ENCODE results near the gene RETREG1.
"Not testable (repeated sequence)": the region's sequence is repeated elsewhere in the genome, so short reads cannot be mapped to it uniquely, and the experiment has no call there.

Gene RETREG1

DNA sequence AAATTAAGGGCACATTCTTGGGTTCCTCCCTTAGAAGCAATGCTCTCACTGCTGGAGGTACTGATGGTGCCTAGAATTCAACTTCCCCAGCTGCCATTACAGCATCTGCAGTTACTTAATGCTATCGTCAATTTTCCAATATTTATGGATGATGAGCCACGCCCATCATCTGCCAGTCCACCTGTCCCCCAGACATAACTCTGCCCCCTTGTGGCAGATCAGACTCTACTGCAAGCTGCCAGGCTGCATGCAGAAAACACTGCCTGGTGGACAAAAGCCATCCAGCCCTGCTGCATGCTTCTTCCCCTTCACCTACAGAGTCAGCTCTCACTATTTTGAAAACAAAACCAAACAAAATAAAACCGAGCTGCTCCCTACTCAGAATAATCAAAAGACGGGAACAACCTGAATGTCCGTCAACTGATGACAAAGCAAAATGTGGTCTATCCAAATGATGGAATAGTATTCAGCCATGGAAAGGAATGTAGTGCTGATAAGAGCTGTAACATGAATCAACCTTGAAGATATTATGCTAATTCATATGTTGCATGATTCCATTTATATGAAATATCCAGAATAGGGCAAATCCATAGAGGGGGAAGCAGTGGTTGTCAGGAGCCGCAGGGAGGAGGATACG lies 66.4 kb downstream of the RETREG1 start:
- peak; percentile 32 to 38 for DNase-seq

DNA sequence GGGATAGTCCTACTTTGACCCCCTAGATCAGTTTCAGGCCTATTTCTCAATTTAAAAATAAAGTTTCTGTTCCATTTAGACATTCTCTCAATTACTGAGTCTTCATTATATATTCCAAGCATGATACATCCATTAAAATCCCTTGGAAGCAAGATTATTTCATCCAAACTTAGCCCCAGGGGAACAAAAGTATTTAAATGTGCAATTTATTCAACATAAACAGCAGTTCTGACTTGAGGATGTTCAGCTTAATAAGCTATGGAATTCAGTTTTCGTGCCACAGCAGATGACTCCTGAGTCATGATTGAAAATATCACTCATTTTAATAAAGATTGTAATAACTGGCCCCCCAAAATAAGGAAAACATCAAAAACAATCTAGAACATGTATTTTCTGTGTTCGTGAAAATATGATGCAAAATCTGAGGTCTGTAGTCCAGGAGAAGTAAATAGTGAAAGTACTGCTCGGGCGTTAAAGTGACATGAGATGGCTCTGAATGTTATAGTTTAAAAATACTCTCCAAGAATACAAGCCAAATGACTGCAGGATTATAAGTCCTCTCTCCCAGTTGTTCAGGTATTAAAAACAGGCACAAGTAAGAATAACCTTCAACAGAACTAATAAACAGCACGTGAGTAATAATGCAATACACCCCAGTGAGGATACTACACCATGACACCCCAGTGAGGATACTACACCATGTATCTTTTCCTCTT lies 67.1 kb downstream of the RETREG1 start:
- no peak for DNase-seq

DNA sequence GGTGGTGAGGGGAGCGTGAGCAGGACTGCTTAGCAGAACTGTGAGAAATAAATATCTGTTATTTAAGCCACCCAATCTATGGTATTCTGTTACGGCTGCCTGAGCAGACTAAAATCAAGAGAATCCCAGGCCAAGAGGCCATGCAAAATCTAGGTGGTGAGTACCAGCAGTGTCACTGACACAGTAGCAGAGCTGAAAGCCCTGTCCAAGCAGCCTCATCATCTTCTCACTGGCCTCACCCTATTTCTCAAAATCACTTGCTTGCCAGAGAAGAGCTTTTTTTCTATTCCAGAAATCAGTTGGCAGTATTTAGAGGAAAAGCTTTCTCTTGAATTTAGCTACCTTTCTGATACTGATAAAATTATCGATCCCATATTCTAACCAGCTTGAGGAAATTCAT lies 68.0 kb downstream of the RETREG1 start:
- DNase-seq: no peak

DNA sequence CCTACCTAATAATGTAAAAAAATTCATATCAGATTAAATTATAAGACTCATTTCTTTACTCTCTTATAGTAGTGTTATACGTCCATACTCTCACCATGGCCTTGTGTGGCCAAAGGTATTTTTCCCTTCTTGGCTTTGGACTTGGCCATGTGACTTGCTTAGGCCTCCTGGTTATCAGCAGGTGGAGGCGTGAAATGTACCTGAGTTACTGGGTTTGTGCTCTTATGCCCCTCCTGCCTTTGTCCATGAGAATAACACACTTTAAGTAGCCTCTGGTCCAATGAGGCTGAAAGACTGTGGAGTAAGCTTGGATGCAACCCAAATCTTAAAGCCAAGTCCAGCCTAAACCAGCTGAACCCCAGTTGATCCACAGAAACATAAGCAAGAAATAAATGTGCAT lies 68.7 kb downstream of the RETREG1 start:
- DNase-seq: no peak

DNA sequence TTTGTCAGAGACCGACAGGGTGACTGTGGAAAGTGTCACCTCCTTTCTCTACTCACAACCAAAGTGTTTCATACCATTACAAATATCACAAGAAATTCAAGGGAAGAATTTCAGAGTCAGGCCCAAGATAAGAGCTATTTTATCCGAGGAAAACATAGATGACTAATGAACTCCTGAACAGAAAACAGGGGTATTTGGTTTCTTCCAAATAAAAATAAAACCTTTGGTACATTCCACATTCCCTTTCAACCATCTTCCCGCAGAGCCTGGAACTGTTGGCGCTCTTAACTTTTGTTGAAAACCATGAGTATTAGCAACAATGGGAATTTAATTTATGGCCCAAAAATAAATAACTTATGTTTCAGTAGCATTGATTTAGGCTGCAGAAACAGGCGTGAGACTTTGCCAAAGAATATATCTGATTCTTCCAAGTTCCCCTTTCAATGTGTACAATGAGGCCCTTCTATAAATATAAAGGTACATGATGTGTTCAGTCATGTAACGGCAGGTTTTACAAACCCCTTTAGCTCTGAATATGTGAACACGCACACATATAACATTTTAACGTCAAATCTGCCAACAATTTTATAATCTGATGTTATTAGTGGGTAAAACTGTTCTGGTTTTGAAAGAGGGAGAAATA lies 69.5 kb downstream of the RETREG1 start:
- no peak for DNase-seq

DNA sequence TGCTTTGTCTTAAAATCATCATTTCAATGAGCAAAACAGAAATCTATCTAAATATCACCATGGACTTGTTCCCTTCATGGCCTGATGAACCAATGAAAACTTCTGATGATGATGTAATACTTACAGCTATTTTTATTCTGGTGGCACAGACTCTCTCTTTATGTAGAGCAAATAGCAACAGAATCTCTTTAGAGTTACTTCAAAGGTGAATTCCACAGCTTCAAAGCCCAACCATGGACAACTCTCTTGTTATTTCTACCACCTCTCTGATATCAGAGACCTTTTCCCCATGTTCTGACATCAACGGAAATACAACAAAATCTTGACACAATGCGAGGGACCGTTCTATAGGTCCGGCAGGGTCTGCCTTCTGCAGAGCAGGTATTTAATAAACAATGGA lies 70.1 kb downstream of the RETREG1 start:
- no peak for DNase-seq

DNA sequence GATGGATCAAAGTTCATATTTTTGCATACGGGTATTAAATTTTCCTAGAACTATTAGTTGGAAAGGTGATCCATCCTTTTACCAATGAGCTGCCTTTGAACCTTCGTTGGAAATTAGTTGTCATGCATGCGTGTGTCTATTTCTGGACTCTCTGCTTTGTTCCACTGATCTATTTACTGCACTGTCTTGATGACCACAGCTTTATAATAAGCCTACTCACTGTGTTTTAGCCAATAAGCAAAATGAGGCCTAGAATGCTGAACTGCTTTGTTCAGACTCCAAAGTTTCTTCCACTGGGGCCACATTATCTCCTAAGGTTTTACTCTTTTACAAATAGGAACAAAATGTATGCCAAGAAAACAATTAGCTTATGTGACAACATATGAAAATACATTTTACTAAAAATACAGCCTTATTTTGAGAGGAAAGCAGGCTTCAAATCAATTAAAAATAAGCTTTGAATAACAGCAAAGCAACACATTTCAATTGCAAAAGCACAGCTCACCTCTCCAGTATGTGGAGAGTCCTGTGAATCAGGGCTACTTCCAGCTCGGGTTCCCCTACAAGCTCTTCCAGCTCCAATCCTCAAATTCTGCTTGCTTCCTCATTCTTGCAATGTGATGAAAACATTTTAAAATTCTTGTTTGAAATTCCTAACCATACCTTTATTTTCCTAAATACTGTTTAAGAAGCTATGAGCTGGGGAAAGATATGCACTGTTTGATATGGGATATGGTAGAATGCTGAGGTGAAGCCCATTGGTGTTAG lies 72.0 kb downstream of the RETREG1 start:
- DNase-seq: no peak

DNA sequence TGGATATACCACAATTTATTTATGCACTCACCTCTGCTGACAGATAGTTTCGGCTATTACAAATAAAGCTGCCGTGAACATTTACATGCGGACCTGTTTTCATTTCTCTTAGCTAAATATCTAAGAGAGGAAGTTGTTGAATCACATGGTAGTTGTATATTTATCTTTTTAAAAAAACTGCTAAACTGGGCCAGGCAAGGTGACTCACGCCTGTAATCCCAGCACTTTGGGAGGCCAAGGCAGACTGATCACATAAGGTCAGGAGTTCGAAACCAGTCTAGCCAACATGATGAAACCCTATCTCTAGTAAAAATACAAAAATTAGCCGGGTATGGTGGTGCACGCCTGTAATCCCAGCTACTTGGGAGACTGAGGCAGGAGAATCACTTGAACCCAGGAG lies 73.6 kb downstream of the RETREG1 start:
- not testable (repeated sequence) for DNase-seq

DNA sequence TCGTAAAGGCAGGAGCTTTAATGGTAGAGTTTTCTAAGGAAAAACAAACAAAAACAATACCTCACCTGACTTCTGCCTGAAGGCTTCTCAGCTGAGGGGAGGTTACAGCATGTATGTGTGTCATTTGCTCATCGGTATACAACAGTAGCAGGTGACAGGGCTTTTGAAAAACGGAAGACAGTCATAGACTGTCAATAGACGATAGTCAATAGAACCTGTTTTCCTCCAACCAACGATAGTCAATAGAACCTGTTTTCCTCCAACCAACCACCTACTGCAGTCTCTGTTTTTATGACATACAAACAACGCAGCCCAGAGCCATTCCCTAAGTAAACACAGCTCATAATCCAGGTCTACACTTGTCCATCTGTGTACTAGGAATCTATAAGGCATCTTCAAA lies 74.6 kb downstream of the RETREG1 start:
- no peak for DNase-seq

DNA sequence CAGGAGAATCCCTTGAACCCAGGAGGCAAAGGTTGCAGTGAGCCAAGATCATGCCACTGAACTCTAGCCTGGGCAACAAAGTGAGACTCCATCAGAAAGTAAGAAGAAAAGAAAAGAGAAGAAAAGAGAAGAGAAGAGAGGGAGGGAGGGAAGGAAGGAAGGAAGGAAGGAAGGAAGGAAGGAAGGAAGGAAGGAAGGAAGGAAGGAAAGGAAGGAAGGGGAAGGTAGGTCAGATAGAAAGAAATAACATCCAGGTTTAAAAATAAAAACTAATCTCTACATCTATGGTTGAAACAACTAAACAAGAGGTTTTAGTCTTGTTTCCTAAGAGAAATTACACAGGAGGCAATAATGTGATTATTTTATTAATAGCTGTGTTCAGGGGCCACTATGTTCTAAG lies 75.2 kb downstream of the RETREG1 start:
- not testable (repeated sequence) for DNase-seq

DNA sequence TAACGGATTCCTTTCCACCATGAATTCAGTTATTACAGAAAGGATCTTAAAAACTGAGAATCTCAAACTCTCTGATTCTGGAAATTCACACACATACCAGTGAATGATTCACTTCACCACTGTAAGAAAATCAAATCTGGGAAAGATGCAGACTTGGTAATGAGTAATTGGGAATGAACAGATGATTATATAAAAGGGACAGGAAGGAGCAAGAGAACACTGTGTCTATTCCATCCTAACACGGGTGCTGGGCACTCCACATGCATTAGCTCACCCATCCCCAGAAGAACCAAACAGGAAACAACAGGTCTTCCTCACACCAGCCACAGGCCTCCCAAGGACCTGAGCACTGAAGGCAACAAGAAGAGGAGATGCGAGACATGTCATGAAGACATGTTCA lies 76.4 kb downstream of the RETREG1 start:
- DNase-seq: no peak

DNA sequence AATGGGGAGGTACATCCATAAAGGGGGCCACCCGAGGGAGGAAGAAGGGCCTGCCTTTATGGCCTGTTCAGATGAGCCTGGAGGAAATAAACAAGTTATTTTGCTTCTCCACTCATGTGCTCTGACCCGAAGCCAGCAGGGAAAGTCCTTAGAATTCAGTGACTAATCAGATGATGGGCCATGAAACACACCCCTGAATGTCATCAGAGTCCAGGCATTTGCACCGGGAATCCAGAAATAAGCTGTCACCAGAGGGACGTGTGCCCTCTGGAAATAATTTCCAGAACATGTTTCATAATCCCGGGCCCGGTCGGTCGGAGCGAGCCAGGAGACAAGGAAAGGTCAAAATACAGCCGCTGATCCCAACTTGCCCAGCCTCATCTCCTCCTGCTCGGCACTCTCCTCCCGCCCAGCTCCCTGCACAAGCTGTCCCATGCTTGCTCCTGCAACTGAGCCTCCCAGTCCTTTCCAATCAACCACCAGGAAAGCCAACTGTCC lies 77.6 kb downstream of the RETREG1 start:
- no peak for DNase-seq

DNA sequence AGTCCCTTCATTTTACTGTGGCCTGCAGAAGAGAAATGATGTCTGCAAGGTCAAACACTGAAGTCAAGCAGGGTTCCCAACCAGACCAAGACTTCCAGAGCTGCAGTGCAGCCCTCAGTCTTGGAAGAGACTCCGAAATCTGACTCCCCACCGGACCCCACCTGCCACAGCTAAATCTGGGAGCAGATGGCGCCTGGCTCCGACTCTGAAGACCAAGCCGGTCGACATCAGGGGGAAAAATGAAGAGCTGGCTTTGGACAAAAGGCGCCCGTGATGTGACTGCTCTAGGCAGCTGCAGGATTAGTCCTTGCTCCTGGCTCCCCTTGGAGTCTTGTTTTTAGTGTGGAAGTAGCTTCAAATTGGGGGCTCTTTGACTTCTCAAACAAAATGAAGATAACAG lies 78.8 kb downstream of the RETREG1 start:
- no peak for DNase-seq

DNA sequence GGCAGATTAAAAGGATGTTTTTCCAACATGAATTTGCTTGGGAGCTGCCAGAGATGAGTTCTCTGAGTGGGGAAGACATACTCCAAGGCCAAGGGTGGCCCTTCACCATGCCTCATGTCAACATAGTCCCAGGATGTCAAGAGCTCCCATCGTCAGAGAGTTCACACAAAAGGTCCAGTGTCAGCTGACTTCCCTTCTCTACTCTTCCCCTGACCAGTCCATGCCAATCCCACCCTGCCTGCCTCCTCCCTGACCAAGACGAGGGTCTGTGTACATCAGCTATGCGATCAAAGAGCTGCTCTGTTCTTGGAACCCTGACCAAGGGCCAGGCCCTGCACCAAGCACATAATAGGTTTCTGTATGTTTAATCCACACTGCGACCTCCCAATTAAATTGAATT lies 80.0 kb downstream of the RETREG1 start:
- no peak for DNase-seq

DNA sequence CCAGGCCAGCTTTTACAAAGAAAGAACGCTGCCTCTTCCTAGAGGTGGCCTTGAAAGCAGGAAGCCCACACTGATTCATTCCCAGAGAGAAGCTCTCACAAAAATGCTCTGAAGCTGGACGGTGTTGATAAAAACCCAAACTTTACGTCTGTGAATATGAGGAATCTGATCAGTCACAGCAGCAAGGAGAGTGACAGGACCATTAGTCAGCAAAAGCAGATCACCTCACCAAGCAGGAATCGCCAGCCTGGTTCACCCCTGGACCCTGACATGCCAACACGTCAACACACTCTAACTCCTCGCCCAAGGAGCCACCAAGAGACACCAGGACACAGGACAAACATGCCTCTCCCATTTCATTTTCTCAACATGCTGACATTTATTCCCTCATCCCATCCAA lies 80.6 kb downstream of the RETREG1 start:
- no peak for DNase-seq

DNA sequence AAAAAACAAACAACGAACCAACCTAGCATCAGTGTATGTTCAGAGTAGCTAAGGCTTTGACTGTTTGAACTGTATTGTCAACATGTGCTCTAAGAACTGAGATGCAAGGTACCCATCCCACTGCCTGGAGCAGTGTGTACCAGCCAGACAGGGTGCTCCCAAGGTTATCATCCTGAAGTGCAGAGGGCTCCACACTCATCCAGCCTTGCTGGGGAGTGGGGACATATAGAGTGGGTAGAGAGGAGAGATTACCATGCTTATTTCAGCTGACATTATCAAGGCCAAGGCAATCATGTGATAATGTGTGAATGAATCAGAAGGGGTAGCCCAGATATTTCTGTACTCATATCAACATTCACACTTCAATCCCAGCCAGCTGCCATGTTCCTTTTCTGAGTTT lies 82.5 kb downstream of the RETREG1 start:
- DNase-seq: no peak

DNA sequence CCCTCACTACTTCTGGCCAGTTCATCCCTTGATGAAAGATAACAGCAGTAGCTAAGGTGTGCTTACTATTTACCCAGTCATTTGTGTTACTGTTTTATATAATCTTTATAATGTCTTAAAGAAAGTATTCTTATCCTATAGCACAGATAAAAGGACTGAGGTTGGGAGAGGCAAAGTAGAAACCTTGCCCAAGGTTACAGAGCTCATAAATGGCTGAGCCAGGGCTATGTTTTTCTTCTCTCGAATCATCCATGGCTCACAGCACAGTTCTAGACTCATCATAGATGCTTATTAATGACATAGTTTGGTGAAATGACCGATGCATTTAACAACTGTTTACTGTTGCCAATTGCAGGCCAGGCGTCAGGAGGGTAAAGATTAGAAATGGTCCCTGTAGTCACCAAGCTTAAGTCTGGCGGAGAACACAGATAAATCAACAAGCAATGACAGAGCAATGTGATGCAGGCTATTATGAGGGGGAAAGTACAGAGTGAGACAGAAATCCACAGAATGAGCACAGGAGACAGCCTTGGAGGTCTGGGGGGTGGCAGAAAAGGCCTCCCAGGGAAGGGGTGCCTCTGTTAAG lies 85.6 kb downstream of the RETREG1 start:
- no peak for DNase-seq

DNA sequence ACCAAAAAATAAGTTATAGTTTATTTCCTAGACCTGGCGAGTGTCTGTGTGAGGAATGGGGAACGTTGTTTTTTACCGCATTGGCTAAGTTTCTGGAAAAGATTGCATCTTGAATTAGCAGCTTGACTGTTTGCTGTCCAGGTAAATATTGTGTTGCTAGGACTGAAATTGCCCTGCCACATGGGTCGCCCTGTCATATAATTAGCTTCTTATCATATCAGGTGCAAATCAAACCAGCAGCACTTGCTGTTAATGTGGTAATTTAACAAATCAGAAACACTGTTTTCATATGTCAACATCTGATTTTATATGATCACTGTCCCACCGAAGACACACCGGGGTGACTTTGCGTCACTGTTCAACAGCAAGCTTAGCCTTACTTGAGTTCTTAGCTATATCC lies 87.5 kb downstream of the RETREG1 start:
- no peak for DNase-seq

DNA sequence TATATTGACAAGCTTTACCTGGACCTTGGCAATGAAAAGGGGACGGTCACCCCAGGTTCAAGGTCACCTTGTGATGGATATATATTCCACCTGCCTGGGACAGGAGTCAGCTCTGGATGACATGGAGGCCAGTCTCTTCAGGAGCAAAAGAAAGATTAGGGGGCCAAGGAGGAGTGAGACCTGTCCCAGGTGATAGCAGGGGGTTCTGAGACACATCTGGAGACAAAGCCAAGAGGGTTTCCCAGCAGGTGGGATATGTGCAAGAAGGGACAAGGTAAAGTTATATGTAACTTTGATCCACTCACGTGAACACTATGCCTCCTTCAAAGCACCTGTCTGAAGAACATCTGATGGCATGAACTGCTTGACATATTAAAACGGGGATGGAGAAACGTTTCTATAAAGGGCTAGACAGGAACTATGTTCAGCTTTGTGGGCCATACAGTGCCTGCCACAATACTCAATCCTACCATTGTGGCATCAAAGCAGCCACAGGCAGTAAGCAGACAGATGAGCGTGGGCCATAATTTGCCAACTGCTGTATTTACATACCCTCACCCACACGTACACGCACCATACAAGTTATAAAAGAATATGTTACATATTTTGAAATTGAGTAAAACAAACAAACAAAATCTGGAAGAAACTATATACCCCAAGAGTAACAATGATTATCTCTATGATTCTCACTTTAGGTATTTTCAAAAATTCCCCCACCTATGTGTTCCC lies 88.3 kb downstream of the RETREG1 start:
- DNase-seq: no peak

DNA sequence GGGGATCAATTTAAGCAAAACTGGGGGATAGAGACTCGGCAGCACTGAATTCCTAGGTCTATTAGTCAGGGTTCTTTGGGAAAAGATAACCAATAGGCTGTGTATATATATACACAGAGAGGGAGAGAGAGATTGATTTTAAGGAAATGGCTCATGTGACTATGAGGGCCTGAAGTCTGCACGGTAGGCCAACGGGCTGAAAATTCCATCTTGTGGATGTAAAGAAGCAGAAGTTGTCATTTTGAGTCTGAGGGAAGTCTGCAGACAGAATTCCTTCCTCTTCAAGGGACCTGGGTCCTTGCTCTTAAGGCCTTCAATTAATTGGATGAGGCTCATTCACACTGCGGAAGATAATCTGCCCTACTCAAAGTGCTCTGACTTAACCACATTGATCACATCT lies 91.1 kb downstream of the RETREG1 start:
- no peak for DNase-seq

DNA sequence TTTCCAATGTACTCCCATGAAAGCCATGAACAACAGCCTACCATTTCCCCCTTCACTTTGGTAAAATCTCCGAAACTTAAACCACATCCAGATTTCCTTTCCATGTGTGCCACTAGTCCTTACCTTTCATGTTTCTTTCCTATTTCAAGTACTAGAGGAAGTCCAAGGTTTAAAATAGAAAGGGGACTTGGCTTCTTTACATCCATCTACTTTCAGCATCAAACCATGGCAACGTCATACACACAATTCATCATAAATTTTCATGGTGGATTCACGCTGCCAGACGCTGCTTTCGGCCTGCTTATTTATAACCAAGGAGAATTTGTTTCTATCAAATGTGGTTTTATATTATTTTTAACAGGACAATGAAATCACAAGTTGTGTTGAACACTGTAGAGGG lies 92.5 kb downstream of the RETREG1 start:
- no peak for DNase-seq

Measured in stimulated activated CD4-positive, alpha-beta T cell treated with anti-CD3 and anti-CD28 coated beads, Interleukin-2, amount 100 ng/mL, for 24 hours (primary cell).